Measurements from ENCODE around the gene TEX26. TPM values are rescaled to one million over a fixed set of nuclear protein-coding genes. Genes with fewer than 3 reads are reported as not detected.

The TEX26 gene
- total RNA-seq, 1 experiment from 2014 or later = not detected

GRCh38 chr13:31016342-31017325 lies 84.2 kb downstream of the TEX26 start:
- TF ChIP-seq CTCF (IDR thresholded peaks at IDR 0.05; ENCODE audit: unreplicated experiment) = no peak
- CTCF ChIA-PET = no interaction called here
- H3K27me3 Mint-ChIP-seq (ENCODE audit: unreplicated experiment) = peaks cover 7% of the 10 kb centered on the region
- H3K36me3 Mint-ChIP-seq (ENCODE audit: insufficient read depth, unreplicated experiment) = no peaks in the 10 kb centered on the region
- no peaks in the 10 kb centered on the region for H3K9me3 Mint-ChIP-seq (ENCODE audit: low read depth, unreplicated experiment)
- intact Hi-C loops (cut with micrococcal nuclease; ENCODE audit: unreplicated experiment) = loop anchor here (10.0 kb wide), 2 partner anchors 152 to 212 kb away; no protein-coding TSS in a partner anchor
- no peaks in the 10 kb centered on the region for H3K4me1 Mint-ChIP-seq (ENCODE audit: low read depth, unreplicated experiment)
- BruUV-seq (replicated peaks) = no TSS peak
- DNase-seq = no peak
- no peak overlapping the region for H3K4me3 Mint-ChIP-seq (ENCODE audit: low read depth, unreplicated experiment)
- no peak overlapping the region for H3K27ac Mint-ChIP-seq (ENCODE audit: unreplicated experiment)

GRCh38 chr13:31018511-31018910 lies 86.1 kb downstream of the TEX26 start:
- no TSS peak for BruUV-seq (replicated peaks)
- Mint-ChIP-seq H3K4me3 (ENCODE audit: low read depth, unreplicated experiment) (no peak overlapping the region), H3K27me3 (ENCODE audit: unreplicated experiment) (peaks cover 7% of the 10 kb centered on the region), H3K27ac (ENCODE audit: unreplicated experiment) (no peak overlapping the region), H3K9me3 (ENCODE audit: low read depth, unreplicated experiment) (no peaks in the 10 kb centered on the region), H3K36me3 (ENCODE audit: insufficient read depth, unreplicated experiment) (no peaks in the 10 kb centered on the region), H3K4me1 (ENCODE audit: low read depth, unreplicated experiment) (no peaks in the 10 kb centered on the region)
- CTCF ChIA-PET = no interaction called here
- no peak for DNase-seq
- intact Hi-C loops (cut with micrococcal nuclease; ENCODE audit: unreplicated experiment) = loop anchor here (10.0 kb wide), 2 partner anchors 154 to 214 kb away; no protein-coding TSS in a partner anchor
- TF ChIP-seq CTCF (IDR thresholded peaks at IDR 0.05; ENCODE audit: unreplicated experiment) = no peak

- peaks cover 7% of the 10 kb centered on the region for H3K27me3 Mint-ChIP-seq (ENCODE audit: unreplicated experiment)
- no peak overlapping the region for H3K4me3 Mint-ChIP-seq (ENCODE audit: low read depth, unreplicated experiment)
- CTCF ChIA-PET = no interaction called here
- H3K36me3 Mint-ChIP-seq (ENCODE audit: insufficient read depth, unreplicated experiment) = no peaks in the 10 kb centered on the region
- no peak for DNase-seq
- TF ChIP-seq CTCF (IDR thresholded peaks at IDR 0.05; ENCODE audit: unreplicated experiment) = no peak
- BruUV-seq (replicated peaks) = no TSS peak
- no peaks in the 10 kb centered on the region for H3K9me3 Mint-ChIP-seq (ENCODE audit: low read depth, unreplicated experiment)
- intact Hi-C loops (cut with micrococcal nuclease; ENCODE audit: unreplicated experiment) = no loop called here
- H3K27ac Mint-ChIP-seq (ENCODE audit: unreplicated experiment) = no peak overlapping the region
- H3K4me1 Mint-ChIP-seq (ENCODE audit: low read depth, unreplicated experiment) = no peaks in the 10 kb centered on the region
These were observed 88.5 kb downstream of the TEX26 start for GRCh38 chr13:31020996-31021395.

- Mint-ChIP-seq H3K9me3 (ENCODE audit: low read depth, unreplicated experiment) (no peaks in the 10 kb centered on the region), H3K27me3 (ENCODE audit: unreplicated experiment) (peaks cover 3% of the 10 kb centered on the region), H3K36me3 (ENCODE audit: insufficient read depth, unreplicated experiment) (no peaks in the 10 kb centered on the region), H3K4me1 (ENCODE audit: low read depth, unreplicated experiment) (no peaks in the 10 kb centered on the region), H3K4me3 (ENCODE audit: low read depth, unreplicated experiment) (no peak overlapping the region), H3K27ac (ENCODE audit: unreplicated experiment) (no peak overlapping the region)
- intact Hi-C loops (cut with micrococcal nuclease; ENCODE audit: unreplicated experiment) = no loop called here
- DNase-seq = no peak
- TF ChIP-seq CTCF (IDR thresholded peaks at IDR 0.05; ENCODE audit: unreplicated experiment) = no peak
- no TSS peak for BruUV-seq (replicated peaks)
- CTCF ChIA-PET = interaction anchor here (1.1 to 1.8 kb wide), 2 partner anchors 22 to 102 kb away, joined by 3 to 5 read pairs; no protein-coding TSS in a partner anchor
These were observed 89.9 kb downstream of the TEX26 start for GRCh38 chr13:31022288-31022895.
